ENCODE measurements around the gene TCAP.
A peak's percentile ranks its signal among the peaks of the same experiment; 100 is the strongest.

Gene TCAP

GRCh38 chr17:39647256-39647655, 17.9 kb upstream of the TCAP start:
- intact Hi-C loops (cut with DNase I): no loop called here

GRCh38 chr17:39648616-39649366, 16.4 kb upstream of the TCAP start:
- intact Hi-C loops (cut with DNase I): no loop called here

More at GRCh38 chr17:39647256-39647655, 17.9 kb upstream of the TCAP start:
- no peak for DNase-seq

GRCh38 chr17:39650121-39650579, 15.0 kb upstream of the TCAP start:
- intact Hi-C loops (cut with DNase I): no loop called here
- no peak for DNase-seq

More at GRCh38 chr17:39648616-39649366, 16.4 kb upstream of the TCAP start:
- no peak for DNase-seq

GRCh38 chr17:39651923-39652586, 13.1 kb upstream of the TCAP start:
- no peak for DNase-seq

GRCh38 chr17:39652587-39653315, 12.4 kb upstream of the TCAP start:
- intact Hi-C loops (cut with DNase I): no loop called here
- peak in 7 of 10 donors; percentile 37 to 94 (median 52) for DNase-seq

More at GRCh38 chr17:39651923-39652586, 13.1 kb upstream of the TCAP start:
- intact Hi-C loops (cut with DNase I): no loop called here

GRCh38 chr17:39653316-39653661, 11.9 kb upstream of the TCAP start:
- no peak for DNase-seq
- intact Hi-C loops (cut with DNase I): no loop called here

GRCh38 chr17:39653662-39654331, 11.4 kb upstream of the TCAP start:
- DNase-seq: peak in 6 of 10 donors; percentile 57 to 93 (median 72)
- intact Hi-C loops (cut with DNase I): no loop called here

- intact Hi-C loops (cut with DNase I): no loop called here
- no peak for DNase-seq
Observed at GRCh38 chr17:39655105-39655504, 10.0 kb upstream of the TCAP start.

- DNase-seq: no peak
- intact Hi-C loops (cut with DNase I): no loop called here
Observed at GRCh38 chr17:39658346-39658745, 6.8 kb upstream of the TCAP start.

GRCh38 chr17:39658760-39659159, 6.4 kb upstream of the TCAP start:
- DNase-seq: no peak
- intact Hi-C loops (cut with DNase I): no loop called here

- intact Hi-C loops (cut with DNase I): no loop called here
- no peak for DNase-seq
Observed at GRCh38 chr17:39659279-39660010, 5.7 kb upstream of the TCAP start.

- no peak for DNase-seq
- intact Hi-C loops (cut with DNase I): no loop called here
Observed at GRCh38 chr17:39660011-39660360, 5.2 kb upstream of the TCAP start.

- DNase-seq: peak in 1 of 10 donors; percentile 78
- intact Hi-C loops (cut with DNase I): no loop called here
Observed at GRCh38 chr17:39660397-39661385, 4.5 kb upstream of the TCAP start.

GRCh38 chr17:39661744-39662541, 3.2 kb upstream of the TCAP start:
- intact Hi-C loops (cut with DNase I): no loop called here
- no peak for DNase-seq

- intact Hi-C loops (cut with DNase I): no loop called here
- no peak for DNase-seq
Observed at GRCh38 chr17:39662551-39663339, 2.4 kb upstream of the TCAP start.

GRCh38 chr17:39663340-39663687, 1.8 kb upstream of the TCAP start:
- intact Hi-C loops (cut with DNase I): no loop called here
- no peak for DNase-seq
